ENCODE results near the gene KCNAB1.

DNA sequence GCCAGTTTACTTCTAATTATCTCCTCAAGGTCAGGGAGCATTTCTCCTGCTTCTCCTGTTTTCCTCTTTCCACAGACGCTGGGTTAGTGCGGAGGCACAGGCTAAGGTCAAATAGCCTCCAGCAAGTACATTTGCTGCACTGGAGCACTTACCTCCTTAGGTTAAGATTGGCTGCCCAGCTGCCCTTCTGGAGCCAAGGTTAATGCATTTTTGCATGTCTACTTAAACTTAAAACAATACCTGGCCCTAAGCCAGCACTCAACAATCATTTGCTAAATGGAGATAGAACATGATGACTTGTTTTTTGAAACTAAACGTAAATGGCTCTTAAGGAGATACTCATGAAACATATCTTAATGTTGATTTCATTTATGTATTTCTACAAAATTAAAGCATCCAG lies 351.1 kb downstream of the KCNAB1 start:
- TF ChIP-seq CTCF (IDR thresholded peaks at IDR 0.05; ENCODE audit: poor library complexity) (no peak), EZH2 (IDR thresholded peaks at IDR 0.05; ENCODE audit: borderline replicate concordance) (no peak)

Data from hepatocyte (in vitro differentiated cells).